ENCODE results near the gene NOP16.

DNA sequence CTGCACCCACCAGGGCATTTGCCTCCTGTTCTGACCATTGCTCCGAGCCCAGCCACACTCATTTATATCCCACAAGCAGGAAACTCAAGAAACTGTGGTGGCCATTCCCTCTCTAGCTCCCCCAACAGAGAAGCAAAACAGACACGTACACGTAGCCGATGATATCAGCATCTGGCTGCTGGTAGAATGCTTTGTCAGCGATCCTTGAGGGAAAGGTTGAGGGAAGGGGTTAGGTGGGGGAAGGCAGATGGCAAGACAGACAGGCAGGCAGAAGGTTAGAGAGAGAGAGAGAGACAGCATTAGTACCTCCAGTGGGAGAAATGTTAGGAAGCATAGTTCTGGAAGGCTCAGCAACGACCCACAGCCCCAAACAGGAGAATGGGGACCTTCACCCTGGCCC, 7.9 kb upstream of the NOP16 start:
- TF ChIP-seq, protein P1, sequence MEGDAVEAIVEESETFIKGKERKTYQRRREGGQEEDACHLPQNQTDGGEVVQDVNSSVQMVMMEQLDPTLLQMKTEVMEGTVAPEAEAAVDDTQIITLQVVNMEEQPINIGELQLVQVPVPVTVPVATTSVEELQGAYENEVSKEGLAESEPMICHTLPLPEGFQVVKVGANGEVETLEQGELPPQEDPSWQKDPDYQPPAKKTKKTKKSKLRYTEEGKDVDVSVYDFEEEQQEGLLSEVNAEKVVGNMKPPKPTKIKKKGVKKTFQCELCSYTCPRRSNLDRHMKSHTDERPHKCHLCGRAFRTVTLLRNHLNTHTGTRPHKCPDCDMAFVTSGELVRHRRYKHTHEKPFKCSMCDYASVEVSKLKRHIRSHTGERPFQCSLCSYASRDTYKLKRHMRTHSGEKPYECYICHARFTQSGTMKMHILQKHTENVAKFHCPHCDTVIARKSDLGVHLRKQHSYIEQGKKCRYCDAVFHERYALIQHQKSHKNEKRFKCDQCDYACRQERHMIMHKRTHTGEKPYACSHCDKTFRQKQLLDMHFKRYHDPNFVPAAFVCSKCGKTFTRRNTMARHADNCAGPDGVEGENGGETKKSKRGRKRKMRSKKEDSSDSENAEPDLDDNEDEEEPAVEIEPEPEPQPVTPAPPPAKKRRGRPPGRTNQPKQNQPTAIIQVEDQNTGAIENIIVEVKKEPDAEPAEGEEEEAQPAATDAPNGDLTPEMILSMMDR (IDR thresholded peaks at IDR 0.05; ENCODE audit: insufficient read depth, low read depth, low read length), result no peak
- no peak for TF ChIP-seq EZH2 (IDR thresholded peaks at IDR 0.05; ENCODE audit: insufficient read depth, low read length)
